Right atrium auricular region (tissue), 2 donors: Measurements from ENCODE around the gene TNFRSF4. TPM values are rescaled to one million over a fixed set of nuclear protein-coding genes. Genes with fewer than 3 reads are reported as not detected.

Experiments
- DNase-seq: peaks from one replicate; pipeline ENCODE4 v3.0.0-alpha.2; 2019; ENCODE audit warnings: low spot score
- H3K27ac ChIP-seq, 2 donors: fragments of 200-600 bp; sonication (generic); 1 replicate in 1 of 2; 2 replicates in 1 of 2; pipeline ENCODE4 v1.5.1; 2016 to 2019
- H3K27me3 ChIP-seq, 2 donors: fragments of 200-600 bp; sonication (generic); one replicate each; pipeline versions ENCODE4 v1.5.1 to v1.6.0; 2017 to 2019
- H3K36me3 ChIP-seq: fragments of 200-600 bp; sonication (generic); one replicate; pipeline ENCODE4 v1.5.1; 2016
- H3K4me1 ChIP-seq, 2 donors: fragments of 200-600 bp; sonication (generic); one replicate each; pipeline versions ENCODE4 v1.5.1 to v1.6.0; 2017 to 2019
- H3K4me3 ChIP-seq, 2 donors: fragments of 200-600 bp; sonication (generic); 1 replicate in 1 of 2; 2 replicates in 1 of 2; pipeline ENCODE4 v1.5.1; 2017 to 2019; ENCODE audit warnings: mild to moderate bottlenecking in 1 of 2, moderate library complexity in 1 of 2
- H3K9me3 ChIP-seq, 2 donors: fragments of 200-600 bp; sonication (generic); one replicate each; pipeline ENCODE4 v1.5.1; 2019
- CTCF ChIP-seq, 2 donors: fragments of 200-600 bp; sonication (generic); IDR thresholded peaks; one replicate each; pipeline ENCODE4 v1.5.1; 2019; ENCODE audit warnings: antibody characterized with exemption in 2 of 2
- total RNA-seq, 2 donors: library from RNA; depleted of rRNA; stranded (reverse); fragments of >200 nt; gene quantifications; one replicate each; pipeline ENCODE4 v1.1.0, GENCODE V29; 2016

TNFRSF4 gene
- total RNA-seq, 2 donors from 2014 or later: 0.59 to 0.79 TPM

GRCh38 chr1:1223891-1224290, 9.9 kb upstream of the TNFRSF4 start:
- Histone ChIP-seq H3K4me3 (no peak overlapping the region), H3K4me1 (peaks cover 0 to 26% of the 10 kb centered on the region in 2 donors), H3K27ac (no peak overlapping the region), H3K27me3 (no peaks in the 10 kb centered on the region), H3K9me3 (no peaks in the 10 kb centered on the region), H3K36me3 (peaks cover 70% of the 10 kb centered on the region)
- TF ChIP-seq CTCF (IDR thresholded peaks at IDR 0.05): no peak
- DNase-seq: no peak

GRCh38 chr1:1223321-1223720, 9.4 kb upstream of the TNFRSF4 start:
- no peak overlapping the region for H3K4me3 ChIP-seq
- H3K27me3 ChIP-seq: no peaks in the 10 kb centered on the region
- peaks cover 71% of the 10 kb centered on the region for H3K36me3 ChIP-seq
- no peak for TF ChIP-seq CTCF (IDR thresholded peaks at IDR 0.05)
- H3K4me1 ChIP-seq: peaks cover 0 to 20% of the 10 kb centered on the region in 2 donors
- DNase-seq: no peak
- H3K27ac ChIP-seq: no peak overlapping the region
- no peaks in the 10 kb centered on the region for H3K9me3 ChIP-seq

- peaks cover 70% of the 10 kb centered on the region for H3K36me3 ChIP-seq
- DNase-seq: no peak
- H3K4me3 ChIP-seq: no peak overlapping the region
- no peak for TF ChIP-seq CTCF (IDR thresholded peaks at IDR 0.05)
- H3K4me1 ChIP-seq: peaks cover 0 to 20% of the 10 kb centered on the region in 2 donors
- no peaks in the 10 kb centered on the region for H3K27me3 ChIP-seq
- H3K9me3 ChIP-seq: no peaks in the 10 kb centered on the region
- H3K27ac ChIP-seq: no peak overlapping the region
Observed at GRCh38 chr1:1222575-1223225, 8.7 kb upstream of the TNFRSF4 start.

- peaks cover 71% of the 10 kb centered on the region for H3K36me3 ChIP-seq
- no peak for DNase-seq
- no peak overlapping the region for H3K4me3 ChIP-seq
- no peak overlapping the region for H3K27ac ChIP-seq
- no peaks in the 10 kb centered on the region for H3K9me3 ChIP-seq
- no peak for TF ChIP-seq CTCF (IDR thresholded peaks at IDR 0.05)
- H3K4me1 ChIP-seq: peaks cover 0 to 20% of the 10 kb centered on the region in 2 donors
- H3K27me3 ChIP-seq: no peaks in the 10 kb centered on the region
Observed at GRCh38 chr1:1221887-1222574, 8.1 kb upstream of the TNFRSF4 start.

- no peaks in the 10 kb centered on the region for H3K27me3 ChIP-seq
- H3K4me1 ChIP-seq: peaks cover 0 to 19% of the 10 kb centered on the region in 2 donors
- no peak overlapping the region for H3K27ac ChIP-seq
- DNase-seq: no peak
- H3K36me3 ChIP-seq: peaks cover 76% of the 10 kb centered on the region
- no peak overlapping the region for H3K4me3 ChIP-seq
- no peak for TF ChIP-seq CTCF (IDR thresholded peaks at IDR 0.05)
- no peaks in the 10 kb centered on the region for H3K9me3 ChIP-seq
Observed at GRCh38 chr1:1220197-1220596, 6.2 kb upstream of the TNFRSF4 start.
